HUES64 (cell line): ENCODE data around the gene SLC31A2.
A peak's percentile ranks its signal among the peaks of the same experiment; 100 is the strongest.
"Not testable (repeated sequence)": the region's sequence is repeated elsewhere in the genome, so short reads cannot be mapped to it uniquely, and the experiment has no call there.

Experiments used
- H3K27ac ChIP-seq: 2 replicates; pipeline ENCODE4 v1.7.0; 2013; ENCODE audit warnings: low read depth, low read length, inconsistent platforms
- H3K27me3 ChIP-seq: 2 replicates; pipeline ENCODE4 v1.6.1; 2013; ENCODE audit warnings: mild to moderate bottlenecking, low read length; ENCODE audit not compliant: insufficient read depth
- H3K36me3 ChIP-seq: 2 replicates; pipeline ENCODE4 v1.6.1; 2013; ENCODE audit warnings: mild to moderate bottlenecking, low read length; ENCODE audit not compliant: insufficient read depth
- H3K4me1 ChIP-seq: 2 replicates; pipeline ENCODE4 v1.6.1; 2013; ENCODE audit warnings: mild to moderate bottlenecking, low read length, moderate library complexity; ENCODE audit not compliant: insufficient read depth
- H3K4me3 ChIP-seq: 2 replicates; pipeline ENCODE4 v1.5.1; 2013; ENCODE audit warnings: mild to moderate bottlenecking, low read length, moderate library complexity
- H3K9ac ChIP-seq: 2 replicates; pipeline ENCODE4 v1.6.1; 2013; ENCODE audit warnings: mild to moderate bottlenecking, low read depth, low read length
- H3K9me3 ChIP-seq: 2 replicates; pipeline ENCODE4 v1.6.1; 2013; ENCODE audit warnings: low read depth, low read length; ENCODE audit not compliant: insufficient read depth
- WGBS: fragments of 150-250, 120-280 bp; methylation state at CpG from one replicate; pipeline ENCODE4 v1.1.7; 2013; ENCODE audit warnings: missing lambda C conversion rate; 5-methylcytosine and 5-hydroxymethylcytosine counted together

Gene SLC31A2

DNA sequence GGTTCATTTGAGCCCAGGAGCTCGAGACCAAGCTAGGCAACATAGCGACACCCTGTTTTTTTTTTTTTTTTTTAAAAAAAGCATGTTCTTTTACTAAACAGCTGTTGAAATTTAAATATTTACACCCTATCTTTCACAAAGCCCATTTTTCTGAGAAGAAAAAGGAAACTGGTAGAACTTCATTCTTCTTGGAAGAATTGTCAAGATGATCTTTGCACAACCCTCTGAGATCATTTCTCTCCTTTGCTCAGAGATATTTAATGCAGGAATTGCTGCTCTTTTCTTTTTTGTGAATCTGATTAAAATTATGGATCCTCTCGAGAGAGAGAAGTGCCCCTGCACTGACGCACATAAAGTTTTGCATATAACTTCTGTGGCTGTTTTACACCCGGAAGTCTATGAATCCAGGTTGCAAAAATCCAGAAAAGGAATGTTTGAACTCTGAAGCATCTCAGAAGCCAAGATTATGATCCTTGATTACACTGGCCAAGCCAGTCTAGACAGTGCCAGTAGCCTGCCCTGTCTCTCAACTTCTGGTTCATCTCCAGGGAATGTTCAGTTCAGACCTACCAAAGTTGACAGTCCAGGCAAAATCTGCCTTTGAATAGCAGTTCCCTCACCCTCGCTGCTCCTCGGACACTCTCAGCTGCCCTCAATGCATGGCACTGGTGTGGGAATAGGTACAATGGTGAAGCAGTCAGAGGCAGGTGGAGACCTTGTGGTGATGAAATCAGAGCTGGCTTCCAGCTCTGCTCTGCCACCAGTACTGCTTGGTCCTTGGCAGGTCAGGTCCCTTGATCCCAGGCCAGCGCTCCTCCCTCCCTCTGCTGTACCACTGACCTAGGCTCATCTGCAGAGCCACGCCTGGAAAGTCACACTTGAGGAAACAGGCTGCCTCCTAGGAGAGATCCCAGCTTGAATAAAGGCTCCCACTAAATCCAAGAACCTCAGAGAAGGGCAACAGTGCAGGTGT is 13.3 kb upstream of the SLC31A2 start:
- Histone ChIP-seq H3K4me3 (no peak overlapping the region), H3K27ac (no peak overlapping the region), H3K36me3 (no peaks in the 10 kb centered on the region), H3K9me3 (peaks cover 2% of the 10 kb centered on the region; the same call in 1 of the 2 replicates), H3K4me1 (no peaks in the 10 kb centered on the region), H3K9ac (no peak overlapping the region), H3K27me3 (no peaks in the 10 kb centered on the region)
- 83% methylated on average over 8 of the region's 9 CpGs for WGBS

DNA sequence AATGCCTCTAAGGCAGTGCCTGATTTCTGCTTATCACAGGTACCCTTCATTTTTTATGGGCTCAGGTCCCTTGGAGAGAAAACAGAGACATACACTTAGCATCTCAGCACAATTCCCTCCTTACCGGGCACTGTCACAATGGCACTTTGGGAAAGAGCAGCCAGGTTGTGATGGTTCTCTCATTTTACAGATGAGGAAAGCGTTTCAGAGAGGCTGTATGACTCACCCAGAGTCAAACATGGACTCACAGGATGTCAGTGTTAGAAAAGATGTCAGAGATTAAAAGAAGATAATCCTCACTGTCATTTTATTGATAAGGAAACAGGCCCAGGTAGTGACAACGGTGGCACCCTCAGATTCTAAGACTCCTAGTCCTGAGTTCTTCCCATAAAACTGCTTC is 12.0 kb upstream of the SLC31A2 start:
- WGBS = 87% methylated on average over 3 of the region's 3 CpGs
- no peak overlapping the region for H3K27ac ChIP-seq
- no peaks in the 10 kb centered on the region for H3K27me3 ChIP-seq
- H3K9ac ChIP-seq = no peak overlapping the region
- no peaks in the 10 kb centered on the region for H3K4me1 ChIP-seq
- H3K9me3 ChIP-seq = peaks cover 2% of the 10 kb centered on the region; the same call in 1 of the 2 replicates
- no peak overlapping the region for H3K4me3 ChIP-seq
- no peaks in the 10 kb centered on the region for H3K36me3 ChIP-seq

DNA sequence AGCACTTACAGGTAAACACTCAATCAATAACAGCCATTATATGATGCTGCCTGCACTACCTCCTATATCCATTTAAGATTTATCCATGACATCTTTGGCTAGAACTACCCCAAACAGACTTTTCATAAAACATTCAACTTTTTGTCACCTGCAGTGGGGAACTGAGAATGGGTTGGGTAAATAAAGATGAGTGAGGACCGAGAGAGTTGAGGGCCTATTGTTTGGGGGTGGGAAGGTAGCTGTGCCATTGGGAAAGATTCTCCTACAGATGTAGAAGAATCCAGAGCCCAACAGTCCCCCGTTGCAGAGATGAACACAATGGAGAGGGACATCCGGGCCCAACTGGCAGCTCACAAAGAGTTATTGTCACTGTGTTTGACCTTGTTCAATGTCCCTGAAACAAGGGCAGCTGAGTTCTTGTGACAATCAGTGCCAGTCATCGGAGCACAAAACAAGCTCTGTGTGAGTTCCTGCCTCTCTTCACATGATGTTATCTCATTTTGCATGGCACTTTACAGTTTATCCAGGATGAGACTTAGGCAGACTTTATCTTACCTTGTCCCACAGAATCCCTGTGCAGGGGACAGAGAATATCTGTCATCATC is 11.5 kb upstream of the SLC31A2 start:
- Histone ChIP-seq H3K9me3 (peaks cover 2% of the 10 kb centered on the region; the same call in 1 of the 2 replicates), H3K4me3 (no peak overlapping the region), H3K27ac (no peak overlapping the region), H3K36me3 (no peaks in the 10 kb centered on the region), H3K27me3 (no peaks in the 10 kb centered on the region), H3K4me1 (no peaks in the 10 kb centered on the region), H3K9ac (no peak overlapping the region)
- WGBS = 84% methylated on average over 4 of the region's 4 CpGs

DNA sequence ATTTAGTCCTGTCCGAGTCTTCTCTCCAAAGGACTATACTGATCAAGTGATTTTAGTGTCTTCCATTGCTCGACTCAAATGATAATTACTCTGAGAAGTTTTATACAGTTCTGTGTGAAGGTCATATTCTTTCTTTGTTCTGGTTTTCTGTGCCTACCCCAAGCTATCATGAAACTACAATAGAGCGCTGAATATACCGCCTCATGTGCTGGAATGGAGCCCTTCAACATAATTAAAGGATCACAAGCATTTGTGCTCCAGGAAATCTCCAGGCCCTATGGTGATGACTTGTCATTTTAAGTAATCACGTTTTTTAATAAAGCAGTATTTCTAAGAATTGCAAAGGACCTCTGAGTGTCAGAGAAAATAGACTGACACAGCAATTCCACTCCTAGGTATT is 10.9 kb upstream of the SLC31A2 start:
- H3K9ac ChIP-seq = no peak overlapping the region
- 96% methylated on average over 5 of the region's 5 CpGs for WGBS

DNA sequence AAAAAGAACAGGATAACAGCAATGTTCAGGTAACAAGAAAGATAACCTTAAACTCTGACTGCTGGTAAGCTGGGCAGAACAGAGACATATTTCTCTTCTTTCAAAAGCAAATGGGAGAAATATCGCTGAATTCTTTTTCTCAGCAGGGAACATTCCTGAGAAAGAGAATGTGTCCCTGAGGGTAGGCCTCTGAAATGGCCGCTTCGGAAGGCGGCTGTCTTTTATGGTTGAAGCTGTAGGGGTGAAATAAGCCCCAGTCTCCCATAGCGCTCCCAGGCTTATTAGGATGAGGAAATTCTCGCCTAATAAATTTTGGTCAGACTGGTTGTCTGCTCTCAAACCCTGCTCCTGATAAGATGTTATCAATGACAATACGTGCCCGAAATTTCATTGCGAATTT is 9.9 kb upstream of the SLC31A2 start:
- not testable (repeated sequence) for H3K27ac ChIP-seq, H3K27me3 ChIP-seq, H3K9me3 ChIP-seq, H3K4me1 ChIP-seq, H3K4me3 ChIP-seq, H3K9ac ChIP-seq, H3K36me3 ChIP-seq
- WGBS = 71% methylated on average over 9 of the region's 9 CpGs

More for the DNA sequence above, 10.9 kb upstream of the SLC31A2 start:
- Histone ChIP-seq H3K9me3 (peaks cover 2% of the 10 kb centered on the region; the same call in 1 of the 2 replicates), H3K36me3 (no peaks in the 10 kb centered on the region), H3K27ac (no peak overlapping the region), H3K4me1 (no peaks in the 10 kb centered on the region), H3K4me3 (no peak overlapping the region), H3K27me3 (no peaks in the 10 kb centered on the region)

DNA sequence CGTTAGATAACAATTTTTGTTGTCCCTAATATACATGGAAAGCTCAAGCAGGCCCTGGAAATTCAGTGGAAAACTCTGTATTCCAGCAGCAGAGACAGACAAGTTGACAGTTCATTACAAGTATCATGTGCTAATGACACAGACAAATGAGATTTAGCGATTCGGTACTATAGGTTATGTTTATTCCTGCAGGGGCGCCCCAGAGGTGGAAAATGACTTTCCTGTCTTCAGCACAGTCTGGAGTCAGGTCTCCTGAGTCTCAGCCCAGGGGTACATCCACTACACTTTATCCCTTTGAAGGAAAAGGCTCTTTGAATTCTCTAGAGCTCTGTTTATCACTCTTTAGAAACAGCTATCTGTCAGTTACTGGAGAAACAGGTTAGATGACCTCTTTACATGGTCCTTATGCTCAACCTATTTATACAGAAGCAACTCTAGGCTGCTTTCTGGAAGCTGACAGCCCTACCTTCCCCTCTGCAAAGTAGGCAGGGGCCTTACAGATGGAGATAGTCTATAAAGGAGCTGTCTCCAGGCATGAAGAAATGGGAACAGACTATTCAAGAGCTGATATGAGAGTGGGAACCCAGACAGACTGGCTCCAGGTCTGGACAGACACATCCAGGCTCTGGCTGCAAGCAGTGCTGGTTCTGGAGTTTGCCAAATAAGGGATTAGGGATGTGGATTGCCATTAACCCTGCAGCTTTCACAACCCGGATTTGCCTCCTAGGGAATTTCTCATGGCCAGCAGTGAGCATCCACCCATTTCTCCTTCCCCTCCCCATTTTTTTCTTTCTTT is 7.2 kb upstream of the SLC31A2 start:
- no peak overlapping the region for H3K4me3 ChIP-seq
- 87% methylated on average over 5 of the region's 5 CpGs for WGBS
- no peaks in the 10 kb centered on the region for H3K27me3 ChIP-seq
- no peak overlapping the region for H3K9ac ChIP-seq
- no peak overlapping the region for H3K27ac ChIP-seq
- H3K36me3 ChIP-seq = no peaks in the 10 kb centered on the region
- peaks cover 2% of the 10 kb centered on the region; the same call in 1 of the 2 replicates for H3K9me3 ChIP-seq
- no peaks in the 10 kb centered on the region for H3K4me1 ChIP-seq

DNA sequence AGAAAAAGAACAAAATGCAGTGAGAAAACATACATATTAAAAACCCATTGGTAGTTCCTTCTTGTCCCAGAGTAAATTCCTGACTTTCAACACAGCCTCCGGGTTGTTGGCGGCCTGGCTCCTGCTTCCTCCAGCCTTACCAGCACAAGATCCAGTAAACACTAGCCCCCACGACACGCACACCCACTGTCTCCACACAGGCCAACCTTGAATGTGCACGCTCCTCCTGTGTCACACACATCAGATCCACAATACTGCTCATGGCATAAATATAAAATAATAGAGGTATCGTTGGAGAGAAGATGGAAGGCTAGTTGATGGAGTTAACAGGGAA is 2.5 kb upstream of the SLC31A2 start:
- Histone ChIP-seq H3K4me3 (no peak overlapping the region), H3K4me1 (0 out of 2 replicates have a peak, but pooled peaks cover 4% of the 10 kb centered on the region), H3K27me3 (peaks cover 17% of the 10 kb centered on the region), H3K9me3 (no peaks in the 10 kb centered on the region), H3K9ac (no peak overlapping the region), H3K27ac (no peak overlapping the region), H3K36me3 (no peaks in the 10 kb centered on the region)
- WGBS = 91% methylated on average over 4 of the region's 6 CpGs

DNA sequence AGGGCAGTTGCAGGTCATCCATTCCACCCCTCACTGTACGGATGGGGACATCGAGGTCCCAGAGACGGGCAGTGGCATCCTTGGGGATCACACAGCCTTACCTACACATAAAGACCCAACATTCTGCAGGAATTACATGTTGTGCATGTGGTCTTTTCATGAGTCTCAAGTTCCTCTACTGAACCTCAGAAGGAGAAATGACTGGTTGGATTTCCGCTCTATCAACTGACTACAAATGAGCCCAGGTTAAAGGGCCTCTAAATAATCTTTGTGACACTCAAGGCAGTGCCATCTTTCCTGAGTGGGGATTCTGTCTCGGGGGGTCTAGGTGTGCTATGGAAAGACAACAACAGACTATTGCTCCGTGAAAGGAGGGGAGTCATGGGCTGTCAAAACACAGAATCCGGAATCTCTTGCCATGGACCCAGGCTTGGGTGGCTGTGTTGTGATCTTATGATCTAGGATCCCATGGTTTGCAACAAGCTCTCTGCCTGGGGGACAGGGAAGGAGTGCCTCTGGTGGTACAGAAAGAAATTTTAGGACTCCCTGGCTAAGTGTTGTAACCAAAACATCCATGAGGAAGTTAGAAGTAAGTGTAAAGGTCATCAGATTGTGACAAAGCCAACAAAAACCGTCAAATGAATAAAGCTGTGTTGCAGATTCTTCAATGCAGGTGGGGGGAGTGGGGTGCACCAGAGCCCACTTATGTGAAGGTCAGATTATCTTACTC is 1.9 kb upstream of the SLC31A2 start:
- no peaks in the 10 kb centered on the region for H3K9me3 ChIP-seq
- 92% methylated on average over 8 of the region's 8 CpGs for WGBS
- H3K27me3 ChIP-seq = peaks cover 17% of the 10 kb centered on the region

DNA sequence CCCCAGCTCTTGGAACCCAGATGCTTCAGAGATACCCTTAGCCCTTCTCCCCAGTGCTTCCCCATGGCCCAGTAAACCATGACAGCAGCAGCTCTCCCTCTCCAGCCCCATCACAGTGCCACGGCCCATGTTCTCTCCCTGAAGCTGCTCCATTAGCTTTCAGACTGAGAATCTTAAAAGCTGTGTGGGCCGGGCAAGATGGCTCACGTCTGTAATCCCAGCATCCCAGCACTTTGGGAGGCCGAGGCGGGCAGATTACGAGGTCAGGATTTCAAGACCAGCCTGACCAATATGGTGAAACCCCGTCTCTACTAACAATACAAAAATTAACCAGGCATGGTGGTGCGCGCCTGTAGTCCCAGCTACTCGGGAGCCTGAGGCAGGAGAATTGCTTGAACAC is 1.2 kb upstream of the SLC31A2 start:
- H3K9ac ChIP-seq, H3K36me3 ChIP-seq, H3K9me3 ChIP-seq, H3K4me1 ChIP-seq, H3K27ac ChIP-seq, H3K4me3 ChIP-seq: not testable (repeated sequence)
- WGBS = 93% methylated on average over 10 of the region's 10 CpGs
- peaks cover 17% of the 10 kb centered on the region for H3K27me3 ChIP-seq

More for the DNA sequence above, 1.9 kb upstream of the SLC31A2 start:
- Histone ChIP-seq H3K4me3 (no peak overlapping the region), H3K4me1 (0 out of 2 replicates have a peak, but pooled peaks cover 4% of the 10 kb centered on the region), H3K27ac (no peak overlapping the region), H3K9ac (no peak overlapping the region), H3K36me3 (no peaks in the 10 kb centered on the region)

DNA sequence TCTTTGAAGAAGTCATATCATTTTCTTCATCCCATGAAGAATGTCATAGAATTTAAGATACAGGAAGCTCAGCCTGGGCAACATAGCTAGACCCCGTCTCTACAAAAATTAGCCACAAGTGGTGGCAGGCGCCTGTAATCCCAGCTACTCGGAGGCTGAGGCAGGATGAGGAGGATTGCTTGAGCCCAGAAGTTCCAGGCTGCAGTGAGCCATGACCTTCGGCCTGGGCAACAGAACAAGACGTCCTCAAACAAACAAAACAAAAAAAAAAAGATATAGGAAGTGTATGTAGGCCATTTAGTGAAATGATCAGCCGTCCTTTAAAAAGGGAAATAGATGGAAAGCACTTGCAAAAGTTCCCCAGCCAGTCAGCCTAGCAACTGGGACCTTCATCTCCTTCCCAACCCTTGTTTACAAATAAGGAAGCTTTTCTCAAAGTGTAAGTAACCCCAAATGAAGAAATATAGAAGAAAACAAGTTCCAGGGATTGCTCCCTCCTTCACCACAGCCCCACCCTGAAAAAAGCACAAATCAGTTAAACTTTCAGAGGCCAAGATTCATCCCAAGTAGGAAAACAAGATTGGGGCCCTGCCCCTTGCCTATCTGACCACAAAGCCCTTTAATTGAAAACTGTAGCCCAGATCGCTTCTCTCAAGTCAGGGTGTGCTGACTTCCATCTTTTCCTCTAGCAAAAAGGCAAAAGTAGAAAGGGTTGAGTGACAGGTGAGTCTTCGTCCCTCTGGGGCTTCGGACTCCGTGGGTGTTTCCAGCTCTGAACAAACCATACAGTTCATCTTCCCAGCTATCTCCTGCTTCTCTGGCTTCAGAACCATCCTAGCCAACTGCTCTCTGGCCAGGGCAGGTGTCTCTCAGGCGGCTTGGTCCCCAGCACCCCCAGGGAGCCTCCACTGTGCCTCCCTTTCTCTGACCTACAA is 1.2 kb downstream of the SLC31A2 start:
- Histone ChIP-seq H3K4me1 (peaks cover 4% of the 10 kb centered on the region; the same call in 1 of the 2 replicates), H3K27ac (no peak overlapping the region), H3K4me3 (peak overlapping the region; percentile 87), H3K27me3 (peaks cover 17% of the 10 kb centered on the region), H3K36me3 (no peaks in the 10 kb centered on the region), H3K9ac (no peak overlapping the region), H3K9me3 (no peaks in the 10 kb centered on the region)
- WGBS = 90% methylated on average over 10 of the region's 11 CpGs
